ENCODE data around the gene SNX21.

GRCh38 chr20:45840700-45841198, 7.2 kb downstream of the SNX21 start:
- TF ChIP-seq, protein P1, sequence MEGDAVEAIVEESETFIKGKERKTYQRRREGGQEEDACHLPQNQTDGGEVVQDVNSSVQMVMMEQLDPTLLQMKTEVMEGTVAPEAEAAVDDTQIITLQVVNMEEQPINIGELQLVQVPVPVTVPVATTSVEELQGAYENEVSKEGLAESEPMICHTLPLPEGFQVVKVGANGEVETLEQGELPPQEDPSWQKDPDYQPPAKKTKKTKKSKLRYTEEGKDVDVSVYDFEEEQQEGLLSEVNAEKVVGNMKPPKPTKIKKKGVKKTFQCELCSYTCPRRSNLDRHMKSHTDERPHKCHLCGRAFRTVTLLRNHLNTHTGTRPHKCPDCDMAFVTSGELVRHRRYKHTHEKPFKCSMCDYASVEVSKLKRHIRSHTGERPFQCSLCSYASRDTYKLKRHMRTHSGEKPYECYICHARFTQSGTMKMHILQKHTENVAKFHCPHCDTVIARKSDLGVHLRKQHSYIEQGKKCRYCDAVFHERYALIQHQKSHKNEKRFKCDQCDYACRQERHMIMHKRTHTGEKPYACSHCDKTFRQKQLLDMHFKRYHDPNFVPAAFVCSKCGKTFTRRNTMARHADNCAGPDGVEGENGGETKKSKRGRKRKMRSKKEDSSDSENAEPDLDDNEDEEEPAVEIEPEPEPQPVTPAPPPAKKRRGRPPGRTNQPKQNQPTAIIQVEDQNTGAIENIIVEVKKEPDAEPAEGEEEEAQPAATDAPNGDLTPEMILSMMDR (IDR thresholded peaks at IDR 0.05; ENCODE audit: insufficient read depth, low read length), result no peak
- TF ChIP-seq, protein P2, sequence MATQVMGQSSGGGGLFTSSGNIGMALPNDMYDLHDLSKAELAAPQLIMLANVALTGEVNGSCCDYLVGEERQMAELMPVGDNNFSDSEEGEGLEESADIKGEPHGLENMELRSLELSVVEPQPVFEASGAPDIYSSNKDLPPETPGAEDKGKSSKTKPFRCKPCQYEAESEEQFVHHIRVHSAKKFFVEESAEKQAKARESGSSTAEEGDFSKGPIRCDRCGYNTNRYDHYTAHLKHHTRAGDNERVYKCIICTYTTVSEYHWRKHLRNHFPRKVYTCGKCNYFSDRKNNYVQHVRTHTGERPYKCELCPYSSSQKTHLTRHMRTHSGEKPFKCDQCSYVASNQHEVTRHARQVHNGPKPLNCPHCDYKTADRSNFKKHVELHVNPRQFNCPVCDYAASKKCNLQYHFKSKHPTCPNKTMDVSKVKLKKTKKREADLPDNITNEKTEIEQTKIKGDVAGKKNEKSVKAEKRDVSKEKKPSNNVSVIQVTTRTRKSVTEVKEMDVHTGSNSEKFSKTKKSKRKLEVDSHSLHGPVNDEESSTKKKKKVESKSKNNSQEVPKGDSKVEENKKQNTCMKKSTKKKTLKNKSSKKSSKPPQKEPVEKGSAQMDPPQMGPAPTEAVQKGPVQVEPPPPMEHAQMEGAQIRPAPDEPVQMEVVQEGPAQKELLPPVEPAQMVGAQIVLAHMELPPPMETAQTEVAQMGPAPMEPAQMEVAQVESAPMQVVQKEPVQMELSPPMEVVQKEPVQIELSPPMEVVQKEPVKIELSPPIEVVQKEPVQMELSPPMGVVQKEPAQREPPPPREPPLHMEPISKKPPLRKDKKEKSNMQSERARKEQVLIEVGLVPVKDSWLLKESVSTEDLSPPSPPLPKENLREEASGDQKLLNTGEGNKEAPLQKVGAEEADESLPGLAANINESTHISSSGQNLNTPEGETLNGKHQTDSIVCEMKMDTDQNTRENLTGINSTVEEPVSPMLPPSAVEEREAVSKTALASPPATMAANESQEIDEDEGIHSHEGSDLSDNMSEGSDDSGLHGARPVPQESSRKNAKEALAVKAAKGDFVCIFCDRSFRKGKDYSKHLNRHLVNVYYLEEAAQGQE (IDR thresholded peaks at IDR 0.05; ENCODE audit: insufficient replicate concordance, low read depth), result no peak
- TF ChIP-seq POLR2AphosphoS5 (IDR thresholded peaks at IDR 0.05; ENCODE audit: low read depth) (no peak), GABPA (IDR thresholded peaks at IDR 0.05; ENCODE audit: low read depth) (no peak), SPI1 (IDR thresholded peaks at IDR 0.05; ENCODE audit: borderline replicate concordance, low read depth) (no peak)

All from HL-60 (cell line).